ENCODE measurements around the gene P4HA2.

P4HA2 gene

GRCh38 chr5:132235340-132235739 lies 7.7 kb upstream of the P4HA2 start:
- Histone ChIP-seq H3K27me3 (ENCODE audit: insufficient read depth, low read depth, severe bottlenecking) (no peaks in the 10 kb centered on the region), H3K36me3 (no peaks in the 10 kb centered on the region), H3K27ac (no peak overlapping the region), H3K4me3 (ENCODE audit: low read depth, low read length) (no peak overlapping the region), H3K9me3 (ENCODE audit: severe bottlenecking) (no peaks in the 10 kb centered on the region)
- TF ChIP-seq CTCF (IDR thresholded peaks at IDR 0.05; ENCODE audit: low read depth, low read length): no peak
- DNase-seq: no peak

- TF ChIP-seq CTCF (IDR thresholded peaks at IDR 0.05; ENCODE audit: low read depth, low read length): no peak
- DNase-seq: peak; percentile 4
- Histone ChIP-seq H3K27ac (no peak overlapping the region), H3K4me3 (ENCODE audit: low read depth, low read length) (no peak overlapping the region), H3K9me3 (ENCODE audit: severe bottlenecking) (no peaks in the 10 kb centered on the region), H3K27me3 (ENCODE audit: insufficient read depth, low read depth, severe bottlenecking) (no peaks in the 10 kb centered on the region), H3K36me3 (no peaks in the 10 kb centered on the region)
Measured at GRCh38 chr5:132234684-132235062, 7.0 kb upstream of the P4HA2 start.

- TF ChIP-seq CTCF (IDR thresholded peaks at IDR 0.05; ENCODE audit: low read depth, low read length): no peak
- Histone ChIP-seq H3K4me3 (ENCODE audit: low read depth, low read length) (no peak overlapping the region), H3K27ac (no peak overlapping the region), H3K27me3 (ENCODE audit: insufficient read depth, low read depth, severe bottlenecking) (no peaks in the 10 kb centered on the region), H3K9me3 (ENCODE audit: severe bottlenecking) (no peaks in the 10 kb centered on the region), H3K36me3 (no peaks in the 10 kb centered on the region)
- DNase-seq: peak; percentile 8
Measured at GRCh38 chr5:132233811-132234683, 6.4 kb upstream of the P4HA2 start.

GRCh38 chr5:132233081-132233480 lies 5.4 kb upstream of the P4HA2 start:
- Histone ChIP-seq H3K4me3 (ENCODE audit: low read depth, low read length) (no peak overlapping the region), H3K9me3 (ENCODE audit: severe bottlenecking) (no peaks in the 10 kb centered on the region), H3K27ac (no peak overlapping the region), H3K36me3 (no peaks in the 10 kb centered on the region), H3K27me3 (ENCODE audit: insufficient read depth, low read depth, severe bottlenecking) (no peaks in the 10 kb centered on the region)
- no peak for TF ChIP-seq CTCF (IDR thresholded peaks at IDR 0.05; ENCODE audit: low read depth, low read length)
- DNase-seq: peak; percentile 0

GRCh38 chr5:132232465-132232864 lies 4.8 kb upstream of the P4HA2 start:
- no peaks in the 10 kb centered on the region for H3K9me3 ChIP-seq (ENCODE audit: severe bottlenecking)
- no peaks in the 10 kb centered on the region for H3K36me3 ChIP-seq
- H3K27me3 ChIP-seq (ENCODE audit: insufficient read depth, low read depth, severe bottlenecking): no peaks in the 10 kb centered on the region
- no peak for TF ChIP-seq CTCF (IDR thresholded peaks at IDR 0.05; ENCODE audit: low read depth, low read length)
- H3K4me3 ChIP-seq (ENCODE audit: low read depth, low read length): no peak overlapping the region
- peak; percentile 1 for DNase-seq
- H3K27ac ChIP-seq: no peak overlapping the region

- TF ChIP-seq CTCF (IDR thresholded peaks at IDR 0.05; ENCODE audit: low read depth, low read length): no peak
- Histone ChIP-seq H3K9me3 (ENCODE audit: severe bottlenecking) (no peaks in the 10 kb centered on the region), H3K4me3 (ENCODE audit: low read depth, low read length) (no peak overlapping the region), H3K27me3 (ENCODE audit: insufficient read depth, low read depth, severe bottlenecking) (no peaks in the 10 kb centered on the region), H3K36me3 (no peaks in the 10 kb centered on the region), H3K27ac (no peak overlapping the region)
- DNase-seq: peak; percentile 1
Measured at GRCh38 chr5:132230871-132231270, 3.2 kb upstream of the P4HA2 start.
